ENCODE results near the gene MTCH2. TPM values are rescaled to one million over a fixed set of nuclear protein-coding genes. Genes with fewer than 3 reads are reported as not detected.

MTCH2 gene
- total RNA-seq, 1 donor from 2014 or later, result 91.7 TPM

Other genes with a start within 250 kb of the MTCH2 start
- gene SLC39A13, start 234.0 kb downstream of the MTCH2 start, total RNA-seq, result 124 and 131 TPM in 2 replicates
- 257 and 296 TPM in 2 replicates for gene PSMC3, start 216.1 kb downstream of the MTCH2 start, total RNA-seq
- 321 and 358 TPM in 2 replicates for gene RAPSN, start 193.4 kb downstream of the MTCH2 start, total RNA-seq
- 74.7 and 127 TPM in 2 replicates for gene CELF1, start 89.4 kb downstream of the MTCH2 start, total RNA-seq
- 79.1 and 79.7 TPM in 2 replicates for gene PTPMT1, start 77.0 kb downstream of the MTCH2 start, total RNA-seq
- gene KBTBD4, start 63.6 kb downstream of the MTCH2 start, total RNA-seq, result 20.8 and 24.1 TPM in 2 replicates
- 111 and 133 TPM in 2 replicates for gene NDUFS3, start 63.5 kb downstream of the MTCH2 start, total RNA-seq
- gene FAM180B, start 55.9 kb downstream of the MTCH2 start, total RNA-seq, result 1.8 and 2.8 TPM in 2 replicates
- 0.13 and 0.16 TPM in 2 replicates for gene C1QTNF4, start 48.1 kb downstream of the MTCH2 start, total RNA-seq
- 0.05 and 0.67 TPM in 2 replicates for gene AGBL2, start 72.8 kb upstream of the MTCH2 start, total RNA-seq
- 47.2 and 76.6 TPM in 2 replicates for gene FNBP4, start 124.8 kb upstream of the MTCH2 start, total RNA-seq
- gene NUP160, start 205.8 kb upstream of the MTCH2 start, total RNA-seq, result 17.1 and 17.8 TPM in 2 replicates